HG03457 (cell line): ENCODE measurements around the gene NLGN1.

ENCODE experiments used
- ATAC-seq: cut with Tn5 transposase; IDR thresholded peaks from one replicate; pipeline ENCODE4 v1.9.1; 2021; ENCODE audit warnings: moderate number of reproducible peaks; ENCODE audit not compliant: unreplicated experiment

NLGN1 gene

DNA sequence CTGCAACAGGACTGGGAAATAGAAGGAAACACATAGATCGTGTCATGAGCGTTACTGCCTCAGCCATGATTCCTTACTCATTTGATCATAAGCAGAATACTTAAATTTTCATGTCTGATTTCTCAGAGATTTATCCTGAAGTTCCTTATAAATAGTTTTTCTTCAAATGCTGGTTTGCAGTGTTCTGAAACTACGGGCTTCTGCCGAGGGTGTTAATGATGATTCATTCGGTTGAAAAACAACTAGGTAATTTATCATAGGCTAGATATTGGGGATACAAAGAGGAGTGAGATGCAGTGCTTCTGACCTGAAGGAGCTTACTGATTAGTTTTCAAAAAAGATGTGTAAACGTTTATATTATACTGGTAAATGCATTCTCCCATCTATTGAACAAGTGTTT lies 428.9 kb downstream of the NLGN1 start:
- ATAC-seq: no peak

DNA sequence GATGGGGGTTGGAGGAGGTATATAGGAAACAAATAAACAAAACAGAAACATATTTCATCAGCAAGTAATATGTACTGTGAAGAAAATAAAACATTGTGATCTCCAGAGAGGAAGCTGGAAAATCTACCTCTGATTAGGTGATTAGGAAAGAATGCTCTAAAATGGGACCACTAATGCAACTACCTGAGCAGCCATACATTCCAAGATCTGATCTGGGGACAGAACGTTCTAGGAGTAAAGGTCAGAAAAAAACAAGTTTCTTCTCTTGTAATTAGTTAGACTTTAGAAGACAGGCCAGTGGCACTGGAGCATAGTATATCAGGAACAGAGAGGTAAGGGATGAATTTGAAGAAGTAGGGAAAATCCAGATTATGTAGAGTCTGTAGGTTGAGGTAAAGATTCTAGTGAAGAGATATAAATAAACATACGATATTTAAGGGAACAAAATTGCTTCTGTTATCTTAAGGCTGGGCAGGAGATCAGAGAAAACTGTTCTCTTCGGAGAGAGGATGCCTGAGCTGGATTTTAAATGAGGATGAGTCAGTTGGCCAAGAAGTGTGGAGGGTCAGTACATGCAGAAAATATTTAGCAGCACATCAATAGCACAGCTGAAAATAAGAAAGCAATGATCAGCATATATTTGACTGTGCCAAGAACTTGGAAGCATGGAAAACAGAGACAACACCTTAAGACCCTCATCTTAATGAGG lies 429.5 kb downstream of the NLGN1 start:
- ATAC-seq: no peak

DNA sequence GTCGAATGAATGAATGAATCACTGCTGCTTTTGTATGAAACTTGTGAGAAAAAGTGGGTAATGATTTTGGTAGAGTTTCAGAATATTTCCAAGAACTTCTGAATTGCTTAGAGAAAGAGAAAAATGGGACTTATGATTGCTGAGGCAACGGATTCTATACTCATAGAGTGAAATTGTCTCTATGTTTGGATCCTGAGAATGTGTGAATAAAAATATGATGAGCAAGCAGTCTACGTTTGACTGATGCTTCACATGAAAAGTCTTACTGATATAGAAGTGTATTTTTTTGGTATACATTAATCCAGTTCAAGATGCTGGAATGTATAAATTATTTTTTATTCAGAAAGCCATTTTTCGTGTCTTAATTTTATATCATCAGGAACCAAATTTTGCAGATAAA lies 441.1 kb downstream of the NLGN1 start:
- no peak for ATAC-seq

DNA sequence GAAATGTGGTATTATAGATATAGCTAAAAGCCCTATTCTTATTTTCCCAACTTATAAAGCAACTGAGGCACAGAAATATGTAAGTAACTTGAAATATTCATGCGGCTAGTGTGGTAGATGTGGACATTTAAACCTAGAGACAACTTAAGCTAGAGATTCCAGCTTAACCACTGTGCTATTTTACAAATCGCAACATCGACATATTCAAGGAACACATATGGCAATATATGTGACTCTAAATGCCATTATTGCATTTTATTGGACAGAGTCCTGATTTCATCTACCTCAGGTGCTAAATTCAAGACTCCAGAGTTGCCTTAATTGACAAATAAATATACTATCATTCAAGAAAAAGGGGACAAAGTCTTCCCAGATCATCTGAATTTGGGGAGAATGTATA lies 442.3 kb downstream of the NLGN1 start:
- ATAC-seq: no peak

GRCh38 chr3:173841334-173841733 lies 443.8 kb downstream of the NLGN1 start:
- no peak for ATAC-seq

- ATAC-seq: no peak
These were observed 445.5 kb downstream of the NLGN1 start for GRCh38 chr3:173843060-173843459.

DNA sequence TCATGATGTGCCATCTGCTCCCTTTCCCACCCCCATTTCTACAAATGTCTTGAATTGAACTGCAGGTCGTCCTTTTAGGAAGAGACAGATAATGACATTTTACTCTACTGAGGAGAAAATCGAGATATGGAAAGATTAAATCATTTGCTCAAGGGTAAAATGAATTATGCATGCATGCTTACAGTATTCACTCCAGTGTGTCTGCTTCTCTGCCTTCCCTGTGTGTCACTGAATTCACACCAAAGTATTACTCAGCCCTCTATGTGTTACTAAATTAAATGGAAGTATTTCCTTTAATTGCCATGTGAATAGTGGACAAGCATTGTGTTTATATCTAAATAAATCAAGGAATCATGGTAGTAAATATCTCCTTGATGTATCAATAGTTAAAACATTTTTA lies 449.0 kb downstream of the NLGN1 start:
- no peak for ATAC-seq

- ATAC-seq: no peak
These were observed 451.9 kb downstream of the NLGN1 start for GRCh38 chr3:173849489-173849888.

GRCh38 chr3:173857154-173857553 lies 459.6 kb downstream of the NLGN1 start:
- ATAC-seq: no peak

DNA sequence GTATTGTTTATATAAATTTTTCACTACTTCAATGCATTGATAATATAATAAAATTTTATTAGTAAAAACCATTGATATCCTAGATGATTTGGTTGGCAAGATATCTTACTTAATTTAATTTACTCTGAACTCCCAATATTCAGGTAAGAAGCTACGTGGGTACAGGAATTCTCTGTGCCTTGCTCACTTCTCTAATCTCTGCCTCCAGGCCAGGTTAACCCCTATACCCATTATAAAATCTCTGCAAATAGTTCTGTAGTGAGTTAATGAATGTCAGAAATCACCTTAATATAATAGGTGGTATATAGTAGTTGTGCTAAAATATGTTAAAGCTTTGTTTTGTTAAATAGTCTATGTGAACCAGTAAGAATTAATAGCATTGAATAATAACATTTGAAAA lies 465.2 kb downstream of the NLGN1 start:
- no peak for ATAC-seq

- ATAC-seq: no peak
These were observed 466.0 kb downstream of the NLGN1 start for GRCh38 chr3:173863551-173863950.

GRCh38 chr3:173865900-173866498 lies 468.5 kb downstream of the NLGN1 start:
- ATAC-seq: no peak

DNA sequence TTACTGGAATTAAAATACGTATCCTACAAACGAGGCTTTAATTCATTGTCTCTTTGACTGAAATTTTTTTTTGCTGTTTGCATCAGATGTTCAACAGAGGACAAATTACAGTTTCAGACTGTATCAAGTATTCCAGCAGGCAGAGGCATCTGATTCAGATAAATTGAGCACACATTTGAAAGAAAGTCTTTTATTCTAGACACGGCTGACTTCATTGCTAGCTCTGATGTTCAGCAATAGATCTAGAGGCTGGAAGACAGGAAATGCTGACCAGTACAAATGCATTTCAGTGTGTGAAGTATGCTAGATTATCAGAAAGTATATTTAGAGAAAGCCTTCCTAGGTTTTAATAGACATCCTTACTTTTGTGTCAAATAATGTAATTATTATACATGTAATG lies 472.2 kb downstream of the NLGN1 start:
- no peak for ATAC-seq

- no peak for ATAC-seq
These were observed 473.4 kb downstream of the NLGN1 start for GRCh38 chr3:173870976-173871375.

DNA sequence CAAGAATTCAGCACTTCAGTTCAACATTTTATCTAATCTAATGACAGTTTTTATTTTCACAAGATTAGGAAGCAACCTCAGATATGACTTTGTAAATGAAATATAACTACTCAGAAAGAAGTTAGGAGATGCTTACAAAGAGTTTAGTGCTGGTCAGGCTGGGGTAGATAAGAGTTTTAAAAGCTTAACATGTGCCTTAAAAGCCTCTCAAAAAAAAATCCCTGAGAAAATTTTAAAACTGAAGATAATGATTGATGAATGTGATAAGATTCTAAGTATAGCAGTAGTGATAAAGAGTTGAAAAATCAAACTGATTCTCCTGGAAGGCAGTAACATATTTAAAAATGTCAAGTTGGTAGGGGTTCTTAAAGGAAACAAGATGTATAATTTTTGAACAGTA lies 478.2 kb downstream of the NLGN1 start:
- ATAC-seq: no peak

DNA sequence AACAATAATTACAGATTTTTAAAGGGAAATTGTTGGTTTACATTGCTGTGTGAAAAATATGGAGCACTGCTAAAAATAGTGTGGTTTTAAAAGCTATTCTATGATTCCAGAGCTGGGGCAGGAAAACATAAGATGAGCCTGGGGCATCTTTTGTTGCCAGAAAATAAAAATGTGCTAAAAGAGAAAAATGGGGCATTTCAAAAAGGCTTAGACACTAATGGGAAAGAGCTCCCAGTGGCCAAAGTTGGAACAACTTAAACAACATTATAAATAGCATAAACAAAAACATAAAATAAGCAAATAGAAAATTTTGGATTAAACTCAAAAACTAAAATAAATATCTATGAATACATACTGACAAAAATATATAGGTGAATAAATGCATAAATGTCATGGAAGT lies 478.9 kb downstream of the NLGN1 start:
- no peak for ATAC-seq

DNA sequence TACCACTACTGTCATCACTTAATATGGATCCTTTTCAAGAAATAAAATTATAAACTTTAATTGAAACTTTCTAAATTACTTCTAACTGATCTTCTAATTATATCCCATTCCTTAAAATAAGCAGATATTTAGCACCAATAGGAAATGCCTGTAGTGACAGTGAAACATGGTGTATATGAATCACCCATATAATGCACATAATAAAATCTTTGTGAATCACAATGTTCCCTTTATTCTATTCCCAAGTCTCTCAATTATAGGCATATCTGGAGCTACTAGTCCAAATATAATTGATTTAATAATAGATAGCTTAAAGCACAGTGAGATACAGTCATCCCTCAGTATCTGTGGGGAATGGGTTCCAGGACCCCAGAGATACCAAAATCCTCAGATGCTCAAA lies 490.3 kb downstream of the NLGN1 start:
- ATAC-seq: no peak

GRCh38 chr3:173889596-173889995 lies 492.1 kb downstream of the NLGN1 start:
- ATAC-seq: no peak

DNA sequence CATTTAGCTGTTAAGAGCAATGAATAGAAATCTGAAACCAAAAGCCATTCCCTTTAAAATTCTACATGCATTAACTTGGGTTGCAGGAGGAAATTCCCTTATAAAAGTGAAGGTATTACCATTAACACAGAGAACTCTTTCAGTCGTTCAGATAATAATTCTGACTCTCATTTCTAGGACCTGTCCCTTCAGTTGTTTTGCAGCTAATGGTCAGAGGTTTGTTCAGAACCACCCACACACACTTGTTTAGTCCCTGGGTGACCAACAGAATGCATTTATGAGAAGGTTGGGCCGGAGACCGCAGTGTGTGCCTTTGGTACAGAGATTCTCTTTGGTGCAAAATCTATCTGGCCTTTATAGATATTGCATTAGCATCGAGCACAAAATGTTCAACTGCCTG lies 492.5 kb downstream of the NLGN1 start:
- ATAC-seq: no peak

- ATAC-seq: no peak
These were observed 493.9 kb downstream of the NLGN1 start for GRCh38 chr3:173891272-173892100.

- ATAC-seq: no peak
These were observed 495.0 kb downstream of the NLGN1 start for GRCh38 chr3:173892547-173892946.

GRCh38 chr3:173893066-173893465 lies 495.5 kb downstream of the NLGN1 start:
- no peak for ATAC-seq
